NCI-H1436 treated with DMSO at 0.1 percent for 48 hours (cell line): Measurements from ENCODE around the gene CTSK.
"Not testable (repeated sequence)": the region's sequence is repeated elsewhere in the genome, so short reads cannot be mapped to it uniquely, and the experiment has no call there.

Experiments used
- DNase-seq: peaks from one replicate; lab custom pipeline; 2025; lab: John Stamatoyannopoulos, UW

Gene CTSK

DNA sequence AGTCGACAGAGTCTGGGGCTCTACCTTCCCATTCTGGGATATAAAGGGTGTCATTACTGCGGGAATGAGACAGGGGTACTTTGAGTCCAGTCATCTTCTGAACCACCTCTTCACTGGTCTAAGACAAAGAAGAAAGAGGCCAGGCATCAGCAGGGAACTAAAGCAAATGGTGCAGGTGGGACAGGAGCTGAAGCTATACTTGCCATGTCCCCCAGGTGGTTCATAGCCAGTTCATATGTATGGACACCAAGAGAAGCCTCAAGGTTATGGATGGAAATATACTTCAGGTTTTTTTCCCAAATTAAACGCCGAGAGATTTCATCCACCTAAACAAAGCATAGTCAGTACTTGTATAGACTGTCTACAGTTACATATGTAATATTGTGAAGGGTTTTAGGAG is 2.2 kb downstream of the CTSK start:
- no peak for DNase-seq

DNA sequence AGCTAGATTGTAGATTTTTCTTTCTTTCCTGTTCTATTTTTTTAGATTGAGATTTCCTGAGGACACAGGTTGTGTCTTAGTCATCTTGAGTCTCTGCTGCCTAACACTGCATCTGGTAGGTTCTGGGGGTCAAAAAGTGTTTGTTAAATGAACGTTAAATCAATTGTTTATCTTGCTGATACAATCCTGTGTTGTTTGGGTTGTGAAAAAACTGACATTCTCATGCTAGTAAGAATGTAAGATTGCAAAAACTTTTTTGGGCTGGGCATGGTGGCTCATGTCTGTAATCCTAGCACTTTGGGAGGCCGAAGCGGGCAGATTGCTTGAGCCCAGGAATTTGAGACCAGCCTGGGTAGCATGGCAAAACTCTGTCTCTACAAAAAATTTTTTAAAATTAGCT is 3.4 kb downstream of the CTSK start:
- DNase-seq: no peak

DNA sequence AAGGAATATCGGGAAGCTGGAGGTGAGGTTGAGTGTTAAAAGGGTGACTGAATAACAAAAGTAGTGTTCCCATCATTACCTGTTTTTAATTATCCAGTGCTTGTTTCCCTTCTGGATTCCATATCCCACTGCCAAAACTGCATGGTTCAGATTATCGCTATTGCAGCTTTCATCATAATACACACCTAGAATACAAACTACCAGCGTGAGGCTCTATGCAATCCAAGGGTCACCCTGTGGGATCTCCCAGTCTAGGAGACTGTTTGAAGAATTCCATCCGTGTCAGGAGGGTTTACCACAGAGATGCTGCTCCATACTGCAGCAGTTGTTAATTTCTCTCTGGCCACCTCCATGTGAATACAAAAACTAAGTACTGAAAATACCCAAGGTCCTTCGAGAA is 9.0 kb downstream of the CTSK start:
- no peak for DNase-seq

DNA sequence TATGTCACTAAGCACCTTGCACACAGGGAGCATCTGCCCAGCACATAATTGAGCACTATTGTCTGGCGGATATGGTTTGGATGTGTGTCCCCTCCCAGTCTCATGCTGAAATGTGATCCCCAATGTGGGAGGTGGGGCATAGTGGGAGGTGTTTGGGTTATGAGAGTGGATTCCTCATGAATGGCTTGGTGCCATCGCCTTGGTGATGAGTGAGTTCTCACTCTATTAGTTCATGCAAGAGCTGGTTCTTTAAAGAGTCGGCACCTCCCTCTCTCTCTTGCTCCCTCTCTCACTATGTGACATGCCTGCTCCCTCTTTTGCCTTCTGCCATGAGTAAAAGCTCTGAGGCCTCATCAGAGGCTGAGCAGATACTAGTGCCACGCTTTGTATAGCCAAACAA is 9.5 kb downstream of the CTSK start:
- DNase-seq: peak; percentile 52

DNA sequence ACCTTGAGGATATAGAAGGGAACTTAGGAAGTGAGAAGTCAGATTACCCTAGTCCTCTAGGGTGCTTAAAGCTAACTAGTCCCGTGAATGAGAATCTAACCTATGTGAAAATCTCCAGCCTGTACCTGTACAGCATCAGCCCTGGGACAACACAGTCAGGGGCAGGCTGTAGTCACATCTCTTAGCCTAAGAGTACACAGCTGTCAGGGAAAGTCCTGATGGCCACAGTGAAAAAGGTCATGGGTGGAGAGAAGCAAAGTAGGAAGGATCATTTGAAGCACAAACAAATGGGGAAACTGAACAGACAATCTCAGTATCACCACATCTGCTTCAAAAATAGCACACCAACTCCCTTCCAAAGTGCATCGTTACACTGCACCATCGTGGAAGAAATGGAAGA is 11.7 kb downstream of the CTSK start:
- DNase-seq: no peak

DNA sequence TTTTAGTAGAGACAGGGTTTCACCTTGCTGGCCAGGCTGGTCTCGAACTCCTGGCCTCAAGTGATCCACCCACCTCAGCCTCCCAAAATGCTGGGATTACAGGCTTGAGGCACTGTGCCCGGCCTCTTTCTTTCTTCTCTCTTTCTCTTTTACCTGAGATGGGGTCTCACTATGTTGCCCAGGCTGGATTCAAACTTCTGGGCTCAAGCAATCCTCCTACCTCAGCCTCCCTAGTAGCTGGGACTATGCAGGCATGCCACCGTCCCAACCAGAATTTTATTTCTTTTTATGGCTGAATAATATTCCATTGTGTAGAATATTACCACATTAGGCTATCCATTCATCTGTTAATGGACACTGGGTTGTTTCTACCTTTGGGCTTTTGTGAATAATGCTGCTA is 14.3 kb downstream of the CTSK start:
- DNase-seq: not testable (repeated sequence)

DNA sequence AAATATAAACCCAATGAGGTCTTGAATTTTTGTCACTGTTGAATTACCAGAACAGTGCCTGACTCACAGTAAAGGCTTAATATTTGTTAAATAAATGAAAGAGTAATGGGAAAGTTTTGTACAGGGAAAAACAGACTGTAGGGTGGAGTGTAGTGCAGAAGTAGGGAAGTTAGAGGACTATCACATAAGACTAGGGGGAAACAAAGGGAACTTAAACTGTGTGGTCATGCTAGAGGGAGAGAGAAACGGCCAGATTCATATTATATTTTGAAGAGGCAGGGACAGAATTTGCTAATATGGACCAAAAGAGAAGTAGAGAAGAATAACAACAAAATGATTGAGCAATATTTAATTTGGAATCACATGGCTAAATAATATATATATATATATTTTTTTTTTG is 14.8 kb downstream of the CTSK start:
- no peak for DNase-seq

DNA sequence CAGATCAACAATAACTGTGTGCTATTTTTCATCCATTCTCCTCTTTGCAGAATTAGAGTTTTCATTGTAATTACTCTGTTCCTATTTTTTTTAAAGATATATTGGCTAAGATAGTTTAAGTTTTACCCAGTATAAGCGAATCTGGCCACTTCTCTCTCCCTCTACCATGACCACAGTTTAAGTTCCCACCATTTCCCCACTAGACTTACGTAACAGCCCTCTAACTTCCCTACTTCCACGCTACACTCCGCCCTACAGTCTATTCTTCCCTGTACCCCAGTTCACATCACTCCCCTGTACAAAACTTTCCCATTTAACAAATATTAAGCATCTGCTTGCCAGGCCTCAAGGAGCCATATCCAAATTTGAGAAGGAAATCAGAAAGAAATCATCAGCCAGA is 16.5 kb downstream of the CTSK start:
- DNase-seq: no peak

DNA sequence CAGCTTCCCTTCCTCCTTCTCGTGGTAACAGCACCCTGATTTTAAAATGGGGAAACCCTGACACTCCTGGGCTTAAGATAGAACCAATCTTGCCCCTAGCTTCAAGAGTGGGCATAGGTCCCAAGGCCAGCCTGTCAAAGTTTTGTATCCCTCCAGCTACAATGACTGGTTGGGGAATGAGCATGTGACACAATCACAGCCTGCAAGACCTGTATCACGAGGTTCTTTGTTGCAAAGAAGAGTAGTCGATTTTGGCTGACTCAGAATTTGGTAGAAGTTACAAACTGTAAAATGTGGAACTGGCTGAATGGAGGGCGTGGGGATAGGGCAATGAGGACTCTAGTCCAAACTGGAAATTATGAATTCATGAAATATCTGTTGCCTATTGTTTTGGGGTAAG is 18.7 kb downstream of the CTSK start:
- DNase-seq: no peak

DNA sequence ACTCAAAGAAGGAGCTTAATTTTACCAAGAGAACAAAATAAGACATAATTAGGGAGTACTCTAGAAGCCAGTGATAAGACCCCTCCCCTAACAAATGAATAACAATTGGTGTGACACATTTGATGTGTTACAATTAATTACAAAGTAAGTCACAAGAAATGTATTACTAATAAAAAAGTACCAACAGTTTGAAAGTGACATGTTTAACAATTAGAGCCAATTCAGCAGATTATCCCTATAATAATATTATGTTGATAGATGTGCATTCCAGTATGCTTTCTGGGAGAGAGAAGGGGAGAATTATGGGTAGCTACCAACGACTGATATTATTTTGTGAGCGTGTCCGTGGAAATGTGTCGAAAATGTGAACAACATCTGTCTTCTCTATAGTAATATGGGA is 19.1 kb downstream of the CTSK start:
- no peak for DNase-seq

DNA sequence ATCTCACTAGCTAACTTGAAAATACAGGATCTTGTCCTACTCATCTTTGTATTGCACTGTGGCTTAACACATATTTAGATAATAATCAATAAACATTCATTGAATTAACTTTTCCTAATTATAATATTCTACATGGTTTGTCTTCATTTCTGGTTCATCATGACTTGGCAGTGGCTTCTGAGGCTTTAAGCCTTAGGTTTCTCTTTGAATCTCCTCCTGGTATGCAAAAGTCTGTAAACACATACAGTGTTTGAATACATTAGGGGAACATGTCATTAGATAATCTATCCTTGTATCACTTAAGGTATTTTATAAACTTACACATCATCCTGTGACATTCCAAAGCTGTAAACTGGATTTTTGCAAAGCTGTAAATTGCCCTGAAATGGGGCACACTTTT is 20.6 kb downstream of the CTSK start:
- no peak for DNase-seq

DNA sequence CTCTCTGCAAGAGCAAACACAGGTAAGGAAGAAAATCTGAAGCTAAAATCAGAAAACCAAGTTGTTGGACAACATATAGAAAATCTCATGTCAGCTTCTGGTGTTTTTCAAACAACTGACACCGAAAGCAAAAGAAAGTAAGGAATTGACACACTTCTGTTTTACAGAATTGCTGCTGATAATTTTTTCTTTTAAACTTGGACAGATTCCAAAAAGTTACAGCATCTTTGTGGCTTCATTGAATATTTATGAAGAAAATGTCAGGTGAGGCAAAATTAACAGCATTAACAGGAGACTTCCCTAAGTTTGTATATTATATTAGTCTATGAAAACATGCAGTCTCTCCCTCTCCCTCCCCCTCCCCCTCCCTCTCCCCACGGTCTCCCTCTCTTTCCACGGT is 27.6 kb downstream of the CTSK start:
- no peak for DNase-seq

DNA sequence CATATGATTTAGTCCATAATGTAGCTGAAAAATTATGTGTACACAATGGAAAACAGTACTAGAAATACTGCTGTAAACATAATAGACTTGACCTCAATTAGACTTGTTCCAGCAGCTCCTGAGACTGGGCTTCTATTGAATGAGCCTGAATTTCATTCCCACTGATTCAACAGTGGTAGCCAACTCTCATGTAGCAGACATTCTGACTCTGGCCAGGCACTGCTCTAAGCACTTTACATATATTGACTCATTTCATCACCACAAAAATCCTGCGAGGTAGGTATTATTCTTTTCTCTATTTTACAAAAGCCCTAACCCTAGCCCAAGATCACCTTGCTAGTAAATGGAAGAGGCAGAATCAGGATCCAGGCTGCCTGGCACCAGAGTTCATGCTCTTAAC is 29.7 kb downstream of the CTSK start:
- no peak for DNase-seq

DNA sequence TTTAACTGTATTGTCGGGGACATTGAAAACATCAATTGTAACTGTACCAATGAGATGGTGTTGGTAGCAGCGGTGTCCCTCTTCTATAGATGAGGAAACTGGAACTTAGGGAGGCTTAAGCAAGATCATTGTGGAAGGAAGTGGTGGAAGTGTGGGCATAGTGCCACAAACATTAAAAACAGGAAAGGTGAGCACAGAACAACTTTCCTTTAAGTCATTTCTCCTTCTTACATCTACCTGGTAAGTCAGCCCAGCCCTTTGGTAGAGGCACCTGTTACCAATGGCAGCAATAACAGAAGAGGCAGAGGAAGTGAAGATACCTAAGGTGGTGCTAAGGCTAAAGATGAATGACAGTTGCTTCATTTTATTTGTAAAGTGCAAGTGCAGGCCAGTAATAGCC is 30.5 kb downstream of the CTSK start:
- no peak for DNase-seq

DNA sequence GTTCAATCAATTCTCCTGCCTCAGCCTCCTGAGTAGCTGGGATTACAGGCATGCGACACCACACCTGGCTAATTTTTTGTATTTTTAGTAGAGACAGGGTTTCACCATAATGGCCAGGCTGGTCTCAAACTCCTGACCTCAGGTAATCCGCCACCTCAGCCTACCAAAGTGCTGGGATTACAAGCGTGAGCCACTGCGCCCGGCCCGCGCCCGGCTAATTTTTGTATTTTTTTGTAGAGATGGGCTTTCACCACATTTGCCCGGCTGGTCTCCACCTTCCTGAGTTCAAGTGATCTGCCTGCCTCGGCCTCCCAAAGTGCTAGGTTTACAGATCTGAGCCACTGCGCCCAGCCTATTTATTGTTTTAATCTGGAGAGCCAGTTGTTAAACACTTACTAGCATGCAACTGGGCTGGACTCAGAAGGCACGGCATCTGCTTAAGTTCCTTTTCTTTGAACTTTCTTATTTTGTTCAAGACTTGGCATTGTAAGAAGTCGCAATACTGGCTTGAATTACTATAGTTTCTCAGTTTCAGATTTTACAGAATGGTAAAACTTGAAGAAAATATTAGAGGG is 32.0 kb downstream of the CTSK start:
- not testable (repeated sequence) for DNase-seq

DNA sequence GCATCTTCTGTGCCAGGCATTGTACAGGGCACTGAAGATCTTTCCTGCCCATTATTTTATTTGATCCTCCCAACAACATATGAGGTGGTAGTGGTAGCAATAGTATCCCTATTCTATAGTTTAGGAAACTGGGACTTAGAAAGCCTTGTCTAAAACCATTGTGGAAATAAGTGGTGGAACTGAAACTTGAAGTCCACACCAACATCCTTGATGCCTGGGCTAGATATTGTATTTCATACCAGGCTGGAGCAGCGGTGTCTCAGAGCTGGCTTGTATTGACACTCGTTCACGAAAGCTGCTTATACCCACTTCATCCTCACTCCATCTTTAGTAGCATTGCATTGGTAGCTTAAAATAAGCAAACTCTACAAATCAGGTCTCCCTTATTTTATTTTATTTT is 32.8 kb downstream of the CTSK start:
- no peak for DNase-seq

DNA sequence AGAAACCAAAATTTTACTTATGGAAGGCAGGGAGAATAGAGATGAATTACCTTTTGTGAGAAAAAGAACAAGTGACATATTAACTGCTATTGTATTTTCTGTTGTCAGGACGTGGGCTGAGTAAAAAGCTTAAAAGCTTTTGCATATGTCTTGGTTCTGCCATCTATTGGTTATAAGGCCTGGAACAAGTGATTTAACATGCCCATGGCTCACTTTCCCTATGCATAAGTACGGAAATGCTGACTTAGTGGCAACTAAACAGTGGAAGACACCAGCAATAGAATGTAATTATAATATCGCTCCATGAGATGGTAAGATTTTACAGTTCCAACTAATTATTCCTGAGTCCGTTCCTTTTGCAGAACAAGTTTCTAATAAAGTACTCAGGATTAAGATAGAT is 35.7 kb downstream of the CTSK start:
- no peak for DNase-seq

DNA sequence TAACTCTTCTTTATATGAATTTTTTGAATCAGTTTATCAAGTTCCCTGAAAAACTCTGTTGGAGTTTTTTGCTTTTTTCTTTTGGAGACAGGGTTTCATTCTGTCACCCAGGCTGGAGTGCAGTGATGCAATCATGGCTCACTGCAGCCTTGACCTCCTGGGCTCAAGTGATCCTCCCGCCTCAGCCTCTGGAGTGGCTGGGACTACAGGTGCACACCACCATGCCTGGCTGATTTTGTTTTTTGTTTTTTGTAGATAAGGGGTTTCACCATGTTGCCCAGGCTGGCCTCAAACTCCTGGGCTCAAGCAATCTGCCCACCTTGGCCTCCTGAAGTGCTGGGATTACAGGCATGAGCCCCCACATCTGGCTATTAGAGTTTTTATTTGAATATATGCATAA is 40.4 kb downstream of the CTSK start:
- DNase-seq: not testable (repeated sequence)

DNA sequence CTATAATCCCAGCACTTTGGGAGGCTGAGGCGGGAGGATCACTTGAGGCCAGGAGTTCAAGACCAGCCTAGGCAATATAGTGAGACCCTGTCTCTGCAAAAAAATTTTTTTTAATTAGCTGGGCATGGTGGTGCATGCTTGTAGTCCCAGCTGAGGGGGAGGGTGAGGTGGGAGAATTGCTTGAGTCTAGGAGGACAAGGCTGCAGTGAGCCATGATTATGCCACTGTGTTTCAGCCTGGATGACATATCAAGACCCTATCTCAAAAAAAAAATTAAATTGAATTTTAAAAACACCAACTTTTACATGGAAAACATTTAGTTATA is 42.1 kb downstream of the CTSK start:
- DNase-seq: not testable (repeated sequence)

DNA sequence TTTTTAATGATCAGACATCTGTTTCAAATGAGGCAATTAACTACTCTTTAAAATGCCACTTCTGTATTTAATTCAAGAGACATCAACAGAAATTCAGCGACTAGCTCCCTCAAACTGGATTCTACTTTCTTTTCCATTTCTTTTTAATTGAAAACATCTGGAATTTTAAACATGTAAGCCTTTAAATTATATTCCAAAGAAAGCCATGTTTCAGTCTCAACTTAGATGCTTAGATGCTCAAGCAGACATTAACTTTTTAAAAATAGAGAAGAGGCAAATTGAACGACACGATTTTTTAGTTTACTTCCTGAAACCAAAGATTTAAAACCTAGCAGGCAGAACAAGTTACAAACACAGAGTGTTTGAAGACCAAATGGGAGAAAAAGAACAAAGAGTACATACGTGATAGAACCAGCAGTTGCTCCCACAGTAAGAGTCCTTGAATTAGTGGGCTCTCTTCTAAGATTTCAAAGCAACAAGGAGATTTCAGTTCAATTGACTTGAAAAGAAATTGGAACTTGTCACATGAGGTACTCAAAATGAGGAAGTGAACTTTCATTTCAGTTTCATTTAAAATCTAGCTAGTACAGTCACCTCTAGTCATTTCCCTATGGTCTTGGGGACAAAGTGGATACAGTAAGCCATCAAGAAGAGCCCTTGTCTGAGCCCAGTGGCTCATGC is 42.6 kb downstream of the CTSK start, which contains the start of gene CTSS:
TSS of gene CTSS (minus strand) at position 483 of the 681 bp plus-strand sequence. CDS start 1,015 bp downstream, outside the sequence.
- no peak for DNase-seq

DNA sequence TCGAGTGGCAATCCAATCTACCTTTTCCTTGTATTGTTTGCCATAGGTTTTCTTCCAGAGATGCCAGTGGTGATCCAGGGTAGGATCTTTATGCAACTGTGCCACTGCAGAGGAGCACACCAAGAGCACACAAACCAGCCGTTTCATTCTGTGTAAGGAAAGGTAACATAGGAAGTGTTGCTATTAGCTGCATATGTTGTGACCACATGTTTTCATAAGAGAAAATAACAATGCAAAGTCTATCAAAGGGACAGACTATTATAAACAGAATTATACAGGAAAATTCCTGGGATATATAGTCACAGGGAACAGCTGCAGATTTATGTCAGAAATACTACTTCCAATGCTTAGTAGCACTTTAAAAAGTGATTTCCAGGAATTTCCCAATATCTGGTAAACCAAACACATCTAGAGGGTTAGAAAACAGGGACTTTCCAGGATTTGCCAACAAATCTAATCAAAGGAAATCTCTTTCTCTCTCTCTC is 43.4 kb downstream of the CTSK start:
- no peak for DNase-seq

DNA sequence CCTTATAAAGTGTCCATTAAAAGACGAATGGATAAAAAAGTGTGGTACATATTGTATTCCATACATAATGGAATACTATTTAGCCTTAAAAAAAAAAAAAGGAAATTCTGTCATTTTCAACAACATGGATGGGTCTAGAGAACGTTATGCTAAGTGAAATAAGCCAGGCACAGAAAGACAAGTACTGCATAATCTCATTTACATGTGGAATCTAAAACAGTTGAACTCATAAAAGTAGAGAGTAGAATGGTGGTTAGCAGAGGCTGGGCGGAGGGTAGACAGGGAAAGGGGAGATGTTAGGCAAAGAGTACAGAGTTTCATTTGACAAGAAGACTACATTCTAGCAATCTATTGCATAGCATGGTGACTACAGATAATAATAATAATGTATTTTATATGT is 45.0 kb downstream of the CTSK start:
- no peak for DNase-seq

DNA sequence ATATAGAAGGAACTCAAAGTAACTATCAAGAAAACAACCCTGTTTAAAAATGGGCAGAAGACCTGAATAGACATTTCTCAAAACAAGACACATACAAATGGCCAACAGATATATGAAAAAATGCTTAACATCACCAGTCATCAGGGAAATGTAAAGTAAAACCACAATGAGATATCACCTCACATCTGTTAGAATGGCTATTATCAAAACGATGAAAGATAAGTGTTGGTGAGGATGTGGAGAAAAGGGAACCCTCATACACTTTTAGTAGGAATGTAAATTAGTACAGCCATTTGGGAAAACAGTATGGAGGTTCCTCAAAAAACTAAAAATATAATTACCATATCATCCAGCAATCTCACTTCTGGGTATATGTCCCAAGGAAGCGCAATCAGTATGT is 45.5 kb downstream of the CTSK start:
- DNase-seq: no peak

DNA sequence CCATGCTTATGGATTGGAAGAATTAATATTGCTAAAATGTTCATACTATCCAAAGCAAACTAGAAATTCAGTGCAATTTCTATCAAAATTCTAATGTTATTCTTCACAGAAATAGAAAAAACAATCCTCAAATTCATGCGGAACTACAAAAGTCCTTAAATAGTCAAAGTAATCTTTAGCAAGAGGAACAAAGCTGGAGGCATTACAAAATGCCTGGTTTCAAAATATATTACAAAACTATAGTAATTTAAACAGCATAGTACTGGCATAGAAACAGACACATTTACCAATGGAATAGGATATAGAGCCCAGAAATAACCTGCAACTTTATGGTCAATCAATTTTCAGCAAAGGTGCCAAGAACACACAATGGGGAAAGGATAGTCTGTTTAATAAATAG is 46.3 kb downstream of the CTSK start:
- no peak for DNase-seq
